Measurements from ENCODE around the gene BPIFB3.
"Not testable (repeated sequence)": the region's sequence is repeated elsewhere in the genome, so short reads cannot be mapped to it uniquely, and the experiment has no call there.

The BPIFB3 gene

DNA sequence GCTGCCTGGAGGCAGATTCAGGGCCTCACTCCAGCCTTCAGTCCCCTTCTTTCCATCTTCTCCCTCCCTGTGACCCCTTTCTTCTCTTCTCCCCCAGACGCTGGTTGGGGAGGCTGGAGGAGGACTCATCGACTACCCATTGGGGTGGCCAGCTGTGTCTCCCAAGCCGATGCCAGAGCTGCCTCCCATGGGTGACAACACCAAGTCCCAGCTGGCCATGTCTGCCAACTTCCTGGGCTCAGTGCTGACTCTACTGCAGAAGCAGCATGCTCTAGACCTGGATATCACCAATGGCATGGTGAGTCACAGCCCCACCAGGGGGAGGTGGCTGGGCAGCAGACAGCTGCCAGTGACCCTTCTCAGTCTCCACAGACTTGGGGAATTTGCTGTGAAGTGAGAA, 38.7 kb downstream of the BPIFB3 start:
- no peak for DNase-seq

DNA sequence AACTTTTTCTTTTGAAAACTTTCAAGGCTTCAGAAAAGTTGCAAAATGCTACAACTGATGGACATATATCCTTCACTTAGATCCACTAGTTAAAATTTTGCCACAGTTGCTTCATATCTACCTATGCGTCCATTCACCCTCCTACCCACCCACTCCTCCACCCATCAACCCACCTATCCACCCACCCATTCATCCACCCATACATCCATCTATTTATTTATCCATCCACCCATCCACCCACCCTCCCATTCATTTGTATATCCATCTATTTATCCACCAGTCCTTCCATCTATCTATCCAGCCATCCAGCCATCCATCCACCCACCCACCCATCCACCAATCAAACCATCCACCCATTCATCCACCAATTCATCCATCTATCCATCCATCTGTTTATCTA, 39.4 kb downstream of the BPIFB3 start:
- no peak for DNase-seq

DNA sequence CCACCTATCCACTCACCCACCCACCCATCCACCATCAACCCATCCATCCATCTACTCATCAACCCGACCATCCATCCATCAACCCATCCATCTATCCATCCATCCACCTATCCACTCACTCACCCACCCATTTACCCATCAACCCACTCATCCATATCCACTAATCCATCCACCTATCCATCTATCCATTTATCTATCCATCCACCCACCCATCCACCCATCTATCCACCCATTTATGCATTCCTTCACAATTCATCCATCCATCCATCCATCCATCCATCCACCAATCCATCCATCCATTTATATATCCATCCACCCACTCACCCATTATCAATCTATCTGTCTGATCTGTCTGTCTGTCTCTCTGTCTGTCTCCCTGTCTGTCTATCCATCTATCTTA, 39.9 kb downstream of the BPIFB3 start:
- no peak for DNase-seq

DNA sequence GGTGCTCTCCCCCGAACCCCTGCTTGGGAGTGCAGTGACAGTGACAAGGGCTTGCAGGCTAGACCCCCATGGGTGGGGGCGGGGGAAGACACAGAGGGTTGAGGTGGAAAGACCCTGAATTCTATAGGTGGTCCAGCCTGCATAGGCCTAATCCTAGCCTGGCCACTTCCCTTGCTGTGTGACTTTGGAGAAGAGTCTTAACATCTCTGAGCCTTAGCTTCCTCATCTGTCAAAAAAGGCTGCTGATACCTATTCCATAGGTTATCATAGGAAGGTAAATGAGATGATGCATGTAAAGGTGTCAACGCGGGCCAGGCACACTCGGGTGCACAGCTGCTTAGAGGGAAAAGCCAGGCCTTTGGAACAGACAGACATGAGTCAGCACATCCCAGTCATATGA, 41.5 kb downstream of the BPIFB3 start:
- DNase-seq, result no peak

DNA sequence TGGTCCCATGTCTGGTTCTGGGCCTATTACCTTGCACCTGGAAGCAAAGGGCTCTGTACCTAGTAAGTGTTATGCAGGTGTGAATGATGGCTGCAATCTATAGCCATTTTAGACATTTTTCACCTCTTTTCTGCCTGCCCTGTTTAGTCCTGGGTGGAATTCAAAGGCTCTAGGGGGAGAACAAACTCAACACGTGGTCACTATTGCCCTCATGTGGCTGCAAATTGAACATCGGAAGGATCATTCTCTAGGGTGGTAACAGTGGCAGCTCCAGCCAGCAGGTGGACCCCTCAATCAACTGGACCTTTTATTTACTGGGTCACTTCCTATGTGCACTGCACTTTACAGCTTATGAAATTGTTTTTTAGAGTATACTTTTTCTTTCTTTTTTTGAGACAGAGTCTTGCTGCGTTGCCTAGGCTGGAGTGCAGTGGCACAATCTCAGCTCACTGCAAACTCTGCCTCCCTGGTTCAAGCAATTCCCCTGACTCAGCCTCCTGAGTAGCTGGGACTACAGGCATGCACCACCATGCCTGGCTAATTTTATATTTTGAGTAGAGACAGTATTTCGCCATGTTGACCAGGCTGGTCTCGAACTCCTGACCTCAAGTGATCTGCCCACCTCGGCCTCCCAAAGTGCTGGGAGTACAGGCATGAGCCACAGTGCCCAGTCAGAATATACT, 42.3 kb downstream of the BPIFB3 start:
- DNase-seq, result peak; percentile 22

DNA sequence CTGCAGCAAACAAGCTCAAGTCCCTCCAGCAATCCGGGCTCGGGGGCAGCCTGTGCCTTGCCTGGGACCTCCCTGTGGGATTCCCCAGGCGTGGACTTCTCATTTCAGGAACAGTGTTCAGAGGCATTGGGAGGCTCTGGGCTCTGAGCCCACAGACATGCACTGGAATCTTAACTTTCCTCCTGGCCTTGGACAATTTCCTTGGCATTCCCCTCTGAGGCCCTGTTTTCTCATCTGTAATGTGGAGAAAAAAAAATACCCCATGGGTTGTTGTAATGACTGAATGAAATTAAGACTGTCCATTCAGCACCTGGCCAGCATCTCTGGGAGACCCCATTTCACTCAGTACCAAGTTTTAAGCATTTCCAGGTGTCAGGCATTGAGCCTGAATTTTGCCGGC, 43.3 kb downstream of the BPIFB3 start:
- DNase-seq, result no peak

DNA sequence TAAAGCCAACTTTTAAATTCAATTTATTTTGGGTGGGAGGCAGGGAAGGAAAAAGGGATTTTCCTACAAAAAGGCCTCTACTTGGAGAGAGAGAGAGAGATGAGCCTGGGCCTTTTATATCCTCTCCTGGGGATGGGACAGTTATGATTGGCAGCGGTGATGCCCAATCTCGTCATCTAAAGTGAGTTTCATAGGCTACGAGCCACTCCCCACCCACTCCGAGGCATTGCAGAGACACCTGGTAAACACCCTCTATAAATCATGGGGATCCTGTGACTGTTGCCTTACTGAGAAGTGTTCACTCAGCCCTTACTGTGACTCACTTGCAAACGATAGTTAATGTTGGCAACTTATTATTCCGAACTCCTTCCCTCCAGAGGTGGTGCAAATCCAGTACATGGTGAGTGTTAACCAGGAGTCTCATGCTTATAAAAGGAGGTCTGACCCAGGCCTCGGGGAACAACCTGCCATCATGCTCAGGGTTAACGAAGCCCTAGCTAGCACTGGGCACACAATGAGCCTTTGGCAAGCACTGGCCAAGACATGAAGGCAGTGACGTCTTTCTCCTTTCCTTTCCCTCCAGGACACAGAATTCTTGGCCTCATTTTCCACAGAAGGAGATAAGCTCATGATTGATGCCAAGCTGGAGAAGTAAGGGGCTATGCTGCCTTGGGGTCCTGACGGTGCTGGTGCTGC, 46.3 kb downstream of the BPIFB3 start:
- DNase-seq, result no peak

DNA sequence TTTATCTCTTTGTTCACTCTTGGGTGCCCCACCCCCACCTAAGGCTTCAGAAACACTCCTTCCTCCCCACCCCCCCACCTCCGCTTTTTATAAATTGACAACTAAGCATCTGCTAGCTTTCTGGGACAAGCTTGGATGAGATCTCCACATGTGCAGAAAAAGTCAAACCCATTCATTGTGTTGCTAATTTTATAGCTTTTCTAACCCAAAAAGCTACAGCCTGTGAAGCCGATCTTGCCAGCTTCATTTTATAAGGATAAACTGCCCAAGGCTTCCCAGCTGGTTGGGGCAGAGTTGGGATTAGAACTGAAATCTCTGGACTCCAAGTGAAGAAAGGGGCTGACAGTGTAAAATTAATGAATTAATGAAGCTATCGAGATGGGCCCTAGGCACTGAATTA, 49.9 kb downstream of the BPIFB3 start:
- DNase-seq, result no peak

DNA sequence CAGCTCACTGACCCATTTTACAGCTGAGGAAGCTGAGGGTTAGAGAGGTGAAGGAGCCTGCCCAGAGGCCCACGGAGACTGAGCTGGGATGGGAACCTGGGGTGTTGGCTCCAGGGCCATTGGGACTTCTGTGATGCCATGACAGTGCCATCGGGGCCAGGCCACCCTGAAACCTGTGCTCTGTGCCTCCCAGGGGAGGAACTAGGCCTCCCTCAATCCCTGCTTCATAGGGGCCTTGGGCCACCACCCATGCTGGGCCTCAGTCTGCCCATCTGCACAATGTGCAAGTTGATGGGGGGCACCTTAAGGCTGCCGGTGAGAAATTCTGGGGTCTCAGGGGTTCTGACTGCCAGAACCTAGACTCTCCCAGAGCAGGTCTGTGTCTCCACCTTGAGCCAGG, 50.6 kb downstream of the BPIFB3 start:
- no peak for DNase-seq

DNA sequence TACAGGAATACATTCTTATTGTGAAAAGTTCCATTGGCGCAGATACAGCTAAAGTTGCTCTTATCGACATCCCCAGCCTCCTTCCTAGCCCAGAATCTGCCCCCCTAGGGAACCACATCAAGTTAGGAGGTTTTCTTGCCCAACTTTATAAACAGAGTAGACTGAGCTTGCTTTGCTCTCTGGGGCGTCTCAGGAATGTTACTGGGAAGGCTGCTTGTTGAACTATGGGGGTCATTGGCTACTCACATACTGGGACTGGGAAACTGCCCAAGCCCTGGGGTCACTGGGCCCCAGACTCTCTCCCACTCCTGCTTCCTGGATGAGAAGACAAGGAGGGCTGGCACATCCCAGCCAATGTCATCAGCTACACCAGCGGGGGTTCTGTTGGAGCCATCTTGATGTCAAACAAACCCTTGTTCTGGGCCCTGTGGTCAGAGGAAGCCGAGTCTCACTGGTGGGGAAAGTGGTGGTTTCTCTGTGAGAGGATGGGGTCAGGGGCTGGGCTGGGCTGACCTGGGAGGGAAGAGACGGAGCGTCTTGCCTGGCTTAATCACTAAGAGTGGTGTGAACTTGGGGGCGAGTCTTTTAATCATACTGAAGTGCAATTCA, 51.7 kb downstream of the BPIFB3 start:
- DNase-seq, result no peak

DNA sequence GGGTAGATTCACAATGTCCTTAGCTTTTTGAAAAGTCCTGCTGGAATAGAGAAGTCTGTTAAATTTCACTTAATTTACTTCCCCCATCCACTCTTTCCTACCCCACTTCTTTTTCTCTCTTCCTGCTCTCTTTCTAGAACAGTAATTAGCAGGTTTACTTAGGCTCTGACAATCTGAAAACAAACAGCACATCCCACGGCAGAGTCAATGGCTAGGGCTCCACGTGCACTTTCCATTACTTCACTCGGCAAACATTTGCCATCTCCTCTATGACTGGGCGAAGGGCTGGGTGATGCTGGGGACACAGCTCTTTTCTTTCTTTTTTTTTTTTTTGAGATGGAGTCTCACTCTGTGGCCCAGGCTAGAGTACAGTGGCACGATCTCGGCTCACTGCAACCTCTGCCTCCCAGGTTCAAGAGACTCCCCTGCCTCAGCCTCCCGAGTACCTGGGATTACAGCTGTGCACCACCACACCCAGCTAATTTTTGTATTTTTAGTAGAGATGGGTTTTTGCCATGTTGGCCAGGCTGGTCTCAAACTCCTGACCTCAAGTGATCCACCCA, 52.4 kb downstream of the BPIFB3 start:
- not testable (repeated sequence) for DNase-seq

DNA sequence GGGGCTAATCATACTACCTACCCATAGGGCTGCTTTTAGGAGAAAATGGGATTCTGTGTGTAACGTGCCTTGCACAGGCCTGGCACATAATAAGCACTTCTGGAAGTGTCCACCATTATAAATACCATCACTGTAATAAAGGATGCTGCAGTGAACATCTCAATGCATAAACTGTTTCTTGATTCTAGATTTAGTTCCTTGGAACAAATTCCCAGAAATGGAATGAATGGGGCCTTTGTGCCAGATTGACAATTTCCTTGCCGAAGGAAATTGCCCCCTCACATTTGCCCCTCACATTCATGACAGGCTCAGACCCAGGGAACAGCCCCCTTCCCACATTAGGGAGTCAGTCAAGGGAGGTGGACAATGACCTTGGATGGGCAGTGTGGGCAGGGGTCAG, 55.0 kb downstream of the BPIFB3 start:
- DNase-seq, result no peak

DNA sequence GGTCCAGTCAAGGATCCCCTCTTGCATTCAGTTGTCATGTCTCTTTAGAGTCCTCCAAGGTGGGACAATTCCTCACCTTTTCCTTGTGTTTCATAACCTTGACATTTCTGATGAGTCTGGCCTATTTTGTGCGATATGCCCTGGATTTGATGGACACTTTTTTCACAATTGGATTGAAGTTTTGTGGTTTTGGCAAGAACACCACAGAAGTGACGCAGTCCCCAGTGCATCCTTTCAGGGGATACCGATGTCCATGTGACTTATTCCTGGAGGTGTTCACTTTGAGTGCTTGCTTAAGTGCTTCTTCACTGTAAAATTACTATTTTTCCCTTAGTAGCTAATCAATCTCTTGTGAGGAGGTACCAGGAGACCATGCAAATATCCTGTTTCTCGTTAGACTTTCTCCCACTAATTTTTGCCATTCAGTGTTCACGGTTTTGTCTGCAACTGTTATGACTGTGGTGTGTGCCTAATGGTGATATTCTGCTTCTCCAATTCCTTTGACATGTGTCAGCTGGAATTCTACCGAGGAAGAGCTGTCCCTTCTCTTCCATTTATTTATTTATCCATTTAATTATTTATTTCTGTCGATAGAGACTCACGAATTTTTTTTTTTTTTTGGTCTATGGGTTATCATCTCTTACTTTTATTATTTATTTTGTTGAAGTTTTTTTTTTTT, 56.6 kb downstream of the BPIFB3 start:
- DNase-seq, result no peak

DNA sequence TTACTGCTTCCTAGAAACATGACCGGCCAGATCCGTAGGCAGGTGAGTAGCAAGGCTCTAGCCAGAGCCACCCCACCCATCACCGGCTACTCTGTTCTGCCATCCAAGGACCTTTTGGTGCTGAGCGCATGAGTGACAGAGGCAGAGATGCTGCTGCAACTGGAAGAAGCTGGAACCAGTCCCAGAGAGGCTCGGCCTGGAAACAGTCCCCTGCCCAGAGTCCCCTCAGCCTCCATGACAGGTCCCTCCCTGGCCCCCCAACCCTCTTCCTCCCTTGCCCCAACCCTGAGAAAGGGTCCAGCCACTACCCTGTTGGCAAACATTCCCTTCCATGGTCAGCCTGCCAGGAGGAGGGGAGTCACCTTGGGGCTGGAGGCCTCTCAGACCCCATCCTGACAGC, 57.6 kb downstream of the BPIFB3 start:
- no peak for DNase-seq

DNA sequence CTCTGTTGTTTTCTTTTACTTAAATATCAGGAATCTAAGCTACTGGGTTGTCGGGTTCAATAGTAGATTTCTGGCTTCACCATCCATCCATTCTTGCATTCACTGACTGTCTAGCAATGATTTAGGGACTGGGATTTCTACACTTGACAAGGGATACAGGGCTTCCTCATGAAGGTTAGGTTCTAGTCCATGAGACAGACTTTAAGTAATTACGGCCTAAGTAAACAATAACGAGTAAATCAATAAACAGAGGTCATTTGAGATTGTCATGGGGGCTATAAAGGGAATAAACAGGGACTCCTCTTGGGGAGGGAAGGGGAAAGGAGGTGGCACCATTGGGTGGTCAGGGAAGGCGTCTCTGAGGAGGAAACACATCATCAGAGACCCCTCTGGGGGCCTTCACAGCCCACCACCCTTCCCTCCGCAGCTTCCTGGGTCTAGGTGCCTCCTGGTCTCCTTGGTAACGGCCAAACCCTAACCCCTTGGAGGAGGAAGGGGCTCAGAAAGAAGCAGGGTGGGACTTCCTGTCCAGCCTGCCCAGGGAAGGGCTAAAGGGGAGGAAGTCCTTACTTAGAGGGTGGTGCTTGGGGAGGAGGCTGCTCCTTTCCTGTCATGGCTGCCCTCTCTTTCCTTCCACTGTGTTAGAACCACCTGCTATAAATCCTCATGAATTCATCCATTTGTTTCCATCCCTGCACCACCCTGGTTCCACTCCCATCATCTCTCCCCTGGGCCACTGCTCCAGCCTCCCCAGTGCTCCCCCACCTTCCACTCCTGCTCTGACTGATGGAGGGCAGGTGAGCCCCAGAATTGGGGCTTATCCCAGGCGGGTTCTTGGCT, 59.1 kb downstream of the BPIFB3 start:
- DNase-seq, result no peak

DNA sequence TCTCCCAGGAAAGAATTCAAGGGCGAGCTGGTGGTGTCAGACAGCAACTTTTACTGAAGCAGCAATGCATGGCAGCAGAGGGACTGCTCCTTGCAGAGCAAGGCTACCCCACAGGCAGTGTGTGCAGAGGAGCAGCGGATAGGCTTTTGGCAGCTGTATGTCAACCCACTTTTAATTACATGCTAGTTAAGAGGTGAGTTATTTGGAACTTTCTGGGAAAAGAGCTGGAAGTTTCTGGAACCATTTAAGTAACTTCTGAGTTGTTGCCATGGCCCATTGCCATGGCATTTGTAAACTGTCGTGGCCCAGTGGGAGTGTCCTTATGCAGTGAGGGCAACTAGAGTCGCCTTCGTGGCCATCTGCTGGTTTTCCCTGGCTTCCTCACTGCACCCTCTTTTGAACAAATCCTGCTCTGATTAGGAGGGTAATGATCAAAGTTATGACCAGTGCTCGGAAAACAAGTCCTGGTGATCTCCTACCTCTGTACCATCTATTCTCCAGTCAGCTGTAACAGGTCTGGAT, 59.7 kb downstream of the BPIFB3 start:
- DNase-seq, result no peak

DNA sequence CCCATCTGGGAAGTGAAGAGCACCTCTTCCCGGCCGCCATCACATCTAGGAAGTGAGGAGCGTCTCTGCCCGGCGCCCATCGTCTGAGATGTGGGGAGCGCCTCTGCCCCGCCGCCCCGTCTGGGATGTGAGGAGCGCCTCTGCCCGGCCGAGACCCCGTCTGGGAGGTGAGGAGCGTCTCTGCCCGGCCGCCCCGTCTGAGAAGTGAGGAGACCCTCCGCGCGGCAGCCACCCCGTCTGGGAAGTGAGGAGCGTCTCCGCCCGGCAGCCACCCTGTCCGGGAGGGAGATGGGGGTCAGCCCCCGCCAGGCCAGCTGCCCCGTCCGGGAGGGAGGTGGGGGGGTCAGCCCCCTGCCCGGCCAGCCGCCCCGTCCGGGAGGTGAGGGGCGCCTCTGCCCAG, 61.8 kb downstream of the BPIFB3 start:
- DNase-seq, result not testable (repeated sequence)

DNA sequence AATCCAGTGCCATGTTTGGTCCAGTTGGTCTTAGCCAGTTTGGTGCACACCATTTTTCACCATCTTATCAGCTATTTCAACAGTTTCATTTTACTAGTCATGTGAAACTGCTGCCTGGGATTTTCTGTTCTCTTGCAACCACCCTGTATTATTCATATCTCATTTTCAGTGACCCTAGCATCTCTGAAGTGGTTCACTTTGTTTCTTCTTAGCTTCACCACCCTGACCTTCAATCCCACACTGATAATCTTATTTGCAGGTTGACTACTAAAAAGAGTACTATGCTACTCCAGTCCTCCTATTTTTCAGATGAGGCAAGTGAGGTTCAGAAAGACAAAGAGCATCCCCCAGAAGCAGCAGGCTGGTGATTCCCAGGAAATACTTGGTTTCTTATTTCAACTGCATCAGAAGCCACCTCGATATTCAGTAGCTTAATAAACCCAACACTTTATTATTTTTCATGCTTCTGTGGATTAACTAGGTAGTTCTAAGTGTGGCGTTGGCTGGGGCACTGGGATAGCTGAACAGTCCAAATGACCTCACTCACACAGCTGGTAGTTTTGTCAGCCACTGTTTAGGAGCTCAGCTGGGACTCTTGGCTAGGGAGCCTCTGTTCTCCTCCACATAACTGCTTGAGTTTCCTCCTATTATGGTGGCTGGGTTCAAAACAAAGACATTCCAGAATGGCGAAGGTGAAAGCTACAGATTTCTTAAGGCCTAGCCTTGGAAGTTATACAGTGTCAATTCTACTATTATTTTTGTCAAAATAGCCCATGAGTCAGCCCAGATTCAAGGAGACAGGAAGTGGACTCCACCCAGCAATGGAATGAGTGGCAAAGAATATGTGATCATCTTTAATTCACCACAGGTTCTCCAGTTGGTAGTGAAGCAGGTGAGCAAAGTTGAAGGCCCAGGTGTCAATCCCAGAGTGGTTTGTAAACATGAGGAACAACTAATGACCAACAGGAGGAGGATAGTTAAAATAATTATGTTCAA, 66.3 kb downstream of the BPIFB3 start:
- DNase-seq, result no peak

DNA sequence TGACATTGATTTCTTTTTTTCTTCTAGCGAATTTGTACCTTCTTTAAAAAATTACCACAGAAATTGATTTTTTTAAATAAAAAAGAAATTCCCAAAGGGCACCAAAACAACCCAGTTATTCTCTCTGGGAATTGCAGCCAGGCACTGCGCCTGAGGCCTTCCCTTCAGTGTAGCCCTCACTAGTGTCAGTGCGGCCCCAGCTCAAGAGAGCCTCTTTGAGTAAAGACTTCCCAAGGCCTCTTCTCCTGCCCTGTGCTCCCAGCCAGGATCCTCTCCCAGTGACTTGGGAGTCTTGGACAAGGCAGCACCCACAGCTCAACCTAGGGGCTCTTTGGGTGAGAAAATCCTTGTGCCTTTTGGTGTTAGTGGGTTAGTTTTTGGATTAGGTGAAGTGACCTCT, 67.2 kb downstream of the BPIFB3 start:
- DNase-seq, result no peak

DNA sequence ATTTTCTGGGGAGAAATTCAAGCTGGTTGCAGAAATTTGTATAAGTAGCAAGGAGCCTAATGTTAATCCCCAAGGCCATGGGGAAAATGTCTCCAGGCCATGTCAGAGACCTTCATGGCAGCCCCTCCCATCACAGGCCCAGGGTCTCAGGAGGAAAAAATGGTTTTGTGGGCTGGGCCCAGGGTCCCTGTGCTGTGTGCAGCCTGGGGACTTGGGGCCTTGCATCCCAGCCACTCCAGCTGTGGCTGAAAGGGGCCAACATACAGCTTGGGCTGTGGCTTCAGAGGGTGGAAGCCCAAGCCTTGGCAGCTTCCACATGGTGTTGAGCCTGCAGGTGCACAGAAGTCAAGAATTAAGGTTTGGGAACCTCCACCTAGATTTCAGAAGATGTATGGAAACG, 68.6 kb downstream of the BPIFB3 start:
- not testable (repeated sequence) for DNase-seq

Data from stimulated activated CD4-positive, alpha-beta T cell treated with anti-CD3 and anti-CD28 coated beads, Interleukin-4, amount 100 ng/mL, for 1 hour (primary cell).